GM18508 (cell line): Measurements from ENCODE around the gene PLOD1.
"Not testable (repeated sequence)": the region's sequence is repeated elsewhere in the genome, so short reads cannot be mapped to it uniquely, and the experiment has no call there.

Experiments used
- ATAC-seq: cut with Tn5 transposase; IDR thresholded peaks from one replicate; pipeline ENCODE4 v1.9.1; 2021; ENCODE audit warnings: moderate number of reproducible peaks; ENCODE audit not compliant: insufficient read depth, unreplicated experiment

The PLOD1 gene

GRCh38 chr1:12001249-12001917, 66.9 kb downstream of the PLOD1 start:
- ATAC-seq: no peak

- no peak for ATAC-seq
Observed at GRCh38 chr1:12001996-12002493, 67.5 kb downstream of the PLOD1 start.

DNA sequence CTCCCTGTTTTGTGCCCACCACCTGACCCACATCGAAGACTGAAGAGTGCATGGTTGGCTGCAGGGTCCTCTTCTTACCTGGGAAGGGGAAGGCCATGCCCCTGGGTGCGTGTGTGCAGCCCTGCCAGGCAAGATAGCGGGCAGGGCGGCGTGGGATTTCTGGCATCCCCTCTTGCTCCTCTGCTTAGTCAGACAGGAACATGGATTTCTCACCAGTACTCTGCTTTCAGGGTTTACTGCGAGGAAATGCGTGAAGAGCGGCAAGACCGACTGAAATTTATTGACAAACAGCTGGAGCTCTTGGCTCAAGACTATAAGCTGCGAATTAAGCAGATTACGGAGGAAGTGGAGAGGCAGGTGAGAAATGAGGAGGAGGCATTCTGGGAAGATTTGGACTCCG, 69.2 kb downstream of the PLOD1 start:
- no peak for ATAC-seq

GRCh38 chr1:12005488-12006166, 71.1 kb downstream of the PLOD1 start:
- ATAC-seq: no peak

DNA sequence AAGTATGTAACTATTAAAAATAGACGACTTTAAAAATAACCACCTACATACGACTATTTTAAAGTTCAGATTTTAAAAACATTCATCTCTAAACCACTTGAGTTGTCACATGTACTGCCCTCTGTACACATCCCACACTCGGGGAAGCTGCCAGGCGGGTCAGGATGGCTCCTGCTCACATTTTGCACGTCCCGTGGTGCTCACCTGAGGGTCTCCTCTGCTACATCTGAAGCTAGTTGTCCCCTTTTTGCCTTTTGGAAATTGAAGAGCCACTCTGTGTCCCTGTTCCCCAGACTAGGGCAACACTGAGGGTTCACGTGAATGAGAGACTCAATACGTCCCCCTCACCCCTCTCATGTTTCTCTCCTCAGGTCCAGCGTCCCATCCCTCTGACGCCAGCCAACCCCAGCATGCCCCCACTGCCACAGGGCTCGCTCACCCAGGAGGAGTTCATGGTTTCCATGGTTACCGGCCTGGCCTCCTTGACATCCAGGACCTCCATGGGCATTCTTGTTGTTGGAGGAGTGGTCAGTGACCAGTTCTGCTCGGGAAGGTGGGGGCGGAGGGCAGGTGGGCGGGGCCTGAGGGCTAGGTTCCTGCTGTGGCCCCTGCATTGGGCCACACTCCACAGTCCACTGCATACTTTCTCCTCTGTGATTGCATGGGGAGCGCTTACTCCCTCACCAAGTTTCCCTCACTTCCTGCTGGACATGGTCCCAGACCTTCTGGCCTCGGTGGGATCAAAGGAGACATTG, 71.8 kb downstream of the PLOD1 start:
- ATAC-seq: no peak

DNA sequence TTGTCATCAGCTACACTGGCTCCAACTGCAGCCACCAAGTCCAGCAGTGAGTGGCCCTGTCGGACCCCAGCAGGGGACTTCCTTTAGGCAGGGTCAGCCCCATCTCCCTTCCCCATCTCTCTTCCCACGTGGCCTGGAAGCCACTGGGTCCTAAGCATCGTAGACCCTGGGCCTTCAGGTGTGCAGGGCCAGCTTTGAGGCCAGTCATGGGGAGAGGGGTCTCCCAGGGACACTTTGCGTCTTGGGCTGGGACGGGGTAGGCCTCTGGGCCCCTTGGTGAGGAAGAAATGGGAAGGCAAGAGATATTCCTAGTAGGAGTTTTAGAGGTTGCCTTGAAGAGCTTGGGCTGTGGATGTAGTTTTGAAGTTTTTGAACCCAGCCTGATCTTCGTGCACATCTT, 72.7 kb downstream of the PLOD1 start:
- no peak for ATAC-seq

GRCh38 chr1:12008355-12008754, 73.8 kb downstream of the PLOD1 start:
- not testable (repeated sequence) for ATAC-seq

DNA sequence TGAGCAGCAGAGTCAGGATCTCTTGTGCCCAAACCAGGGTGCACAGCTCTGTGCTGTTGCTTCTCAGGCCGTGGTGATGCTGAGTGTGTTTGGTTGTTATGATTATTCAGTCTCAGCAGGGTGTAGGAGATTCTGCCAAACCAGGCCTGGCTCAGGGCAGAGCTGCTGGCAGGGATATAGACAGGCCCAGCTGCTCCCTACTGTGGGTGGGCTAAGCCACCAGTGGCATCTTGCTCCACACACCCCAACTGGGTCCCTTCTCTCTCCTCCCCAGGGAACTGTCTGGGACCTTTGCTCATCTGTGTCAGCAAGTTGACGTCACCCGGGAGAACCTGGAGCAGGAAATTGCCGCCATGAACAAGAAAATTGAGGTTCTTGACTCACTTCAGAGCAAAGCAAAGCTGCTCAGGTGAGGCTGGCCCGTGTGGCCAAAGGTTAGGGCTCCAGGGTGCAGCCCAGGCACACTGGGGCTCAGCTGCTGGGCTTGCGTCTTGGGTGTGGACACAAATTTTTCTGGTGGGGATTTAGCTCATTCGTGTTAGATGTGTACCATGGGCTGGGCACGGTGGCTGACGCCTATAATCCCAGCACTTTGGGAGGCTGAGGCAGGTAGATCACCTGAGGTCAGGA, 74.9 kb downstream of the PLOD1 start:
- no peak for ATAC-seq

DNA sequence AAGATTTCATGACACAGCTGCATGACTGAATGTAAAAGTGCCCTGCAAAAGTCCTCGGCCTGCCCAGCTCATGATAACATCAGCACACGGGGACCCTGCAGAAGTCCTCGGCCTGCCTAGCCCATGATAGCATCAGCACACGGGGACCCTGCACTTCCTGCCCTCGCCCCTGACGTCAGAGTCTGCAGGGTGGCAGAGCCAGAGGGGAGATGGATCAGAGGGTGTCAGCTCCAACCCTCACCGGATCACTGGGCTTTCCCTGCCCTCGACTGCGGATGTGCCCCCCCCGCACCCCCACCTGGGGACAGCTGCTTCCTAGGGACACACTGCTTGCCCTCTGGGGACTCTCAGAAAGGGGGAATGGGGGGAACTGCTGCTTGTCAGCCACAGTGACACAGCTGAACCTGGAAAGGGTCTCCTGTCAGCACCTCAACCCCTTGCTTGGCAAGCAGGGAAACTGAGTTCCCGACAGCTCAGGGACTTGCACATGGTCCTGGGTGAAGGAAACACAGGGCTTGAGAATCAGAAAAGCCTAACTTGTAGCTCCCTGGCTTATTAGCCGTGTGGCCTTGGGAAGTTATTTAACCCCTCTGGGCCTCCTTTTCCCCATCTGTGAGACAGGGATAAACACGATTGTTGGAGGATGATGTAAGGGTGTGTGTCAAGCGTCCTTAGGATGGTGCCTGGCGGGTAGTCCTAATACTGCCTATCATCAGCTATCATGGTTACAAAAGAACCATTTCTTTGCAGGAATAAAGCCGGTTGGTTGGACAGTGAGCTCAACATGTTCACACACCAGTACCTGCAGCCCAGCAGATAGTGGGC, 76.4 kb downstream of the PLOD1 start:
- no peak for ATAC-seq

GRCh38 chr1:12011998-12012397, 77.5 kb downstream of the PLOD1 start:
- ATAC-seq: no peak

DNA sequence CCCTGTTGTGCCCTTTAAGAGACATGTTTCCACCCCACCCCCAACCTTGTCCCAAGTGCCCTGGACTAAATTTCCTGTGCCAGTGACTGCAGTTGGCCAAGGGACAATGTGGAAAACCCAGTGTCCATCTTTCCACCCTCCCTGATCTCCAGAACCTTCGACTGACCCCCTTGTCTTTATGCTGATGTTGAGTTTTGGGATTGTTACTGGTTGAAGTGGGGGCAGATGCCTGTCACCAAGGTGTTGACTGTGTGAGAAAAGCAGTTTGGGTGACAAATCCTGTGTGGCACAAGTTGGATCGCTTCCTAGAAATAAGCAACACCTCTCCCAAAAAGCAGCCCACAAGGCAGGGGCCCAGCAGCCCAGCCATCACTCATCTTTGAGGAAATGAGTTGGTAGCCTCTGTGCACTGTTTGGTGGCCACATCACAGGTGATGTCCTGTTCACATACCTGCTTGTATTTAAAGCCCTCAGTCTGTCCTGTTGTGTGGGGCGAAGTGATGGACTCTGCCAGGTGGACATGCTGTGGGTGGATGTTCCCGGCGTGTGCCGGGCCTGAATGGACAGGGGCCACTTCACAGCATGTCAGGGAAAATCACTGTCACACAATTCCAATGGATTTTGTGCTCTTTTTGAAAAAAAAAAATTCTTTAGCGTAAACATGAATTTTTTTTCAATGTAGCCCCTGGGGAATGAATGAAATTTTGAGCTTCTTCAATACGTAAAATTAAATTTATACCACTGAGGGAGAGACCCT, 78.2 kb downstream of the PLOD1 start:
- ATAC-seq: no peak

- no peak for ATAC-seq
Observed at GRCh38 chr1:12014141-12014991, 79.8 kb downstream of the PLOD1 start.

DNA sequence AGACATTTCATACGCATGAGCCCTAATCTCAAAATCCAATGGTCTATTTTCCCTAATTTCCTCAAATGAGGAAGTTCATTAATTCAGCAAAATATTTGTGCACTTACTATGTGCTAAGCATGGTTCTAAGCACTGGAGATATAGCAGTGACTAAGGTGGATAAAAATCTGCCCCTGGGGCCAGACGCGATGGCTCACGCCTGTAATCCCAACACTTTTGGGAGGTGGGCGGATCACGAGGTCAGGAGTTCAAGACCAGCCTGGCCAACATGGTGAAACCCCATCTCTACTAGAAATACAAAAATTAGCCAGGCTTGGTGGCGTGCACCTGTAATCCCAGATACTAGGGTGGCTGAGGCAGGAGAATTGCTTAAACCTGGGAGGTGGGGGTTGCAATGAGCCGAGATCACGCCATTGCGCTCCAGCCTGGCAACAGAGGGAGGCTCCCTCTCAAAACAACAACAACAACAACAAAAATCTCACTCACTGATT, 80.5 kb downstream of the PLOD1 start:
- no peak for ATAC-seq

GRCh38 chr1:12015499-12015898, 81.0 kb downstream of the PLOD1 start:
- ATAC-seq: no peak

GRCh38 chr1:12016182-12016581, 81.7 kb downstream of the PLOD1 start:
- ATAC-seq: no peak

- ATAC-seq: no peak
Observed at GRCh38 chr1:12019858-12020509, 85.5 kb downstream of the PLOD1 start.

- ATAC-seq: no peak
Observed at GRCh38 chr1:12021616-12022015, 87.1 kb downstream of the PLOD1 start.

DNA sequence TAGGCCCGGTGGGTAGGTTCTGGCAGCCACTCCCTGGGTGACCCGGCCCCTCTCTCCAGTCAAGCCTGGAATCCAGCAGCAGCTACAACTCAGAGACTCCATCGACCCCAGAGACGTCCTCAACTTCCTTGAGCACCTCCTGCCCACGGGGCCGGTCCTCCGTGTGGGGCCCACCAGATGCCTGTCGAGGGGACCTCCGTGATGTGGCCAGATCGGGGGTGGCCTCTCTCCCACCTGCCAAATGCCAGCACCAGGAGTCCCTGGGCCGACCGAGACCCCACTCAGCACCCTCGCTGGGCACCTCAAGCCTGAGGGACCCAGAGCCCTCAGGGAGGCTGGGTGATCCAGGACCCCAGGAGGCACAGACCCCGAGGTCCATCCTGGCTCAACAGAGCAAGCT, 87.5 kb downstream of the PLOD1 start:
- ATAC-seq: no peak
